ENCODE data around the gene ABR. TPM values are rescaled to one million over a fixed set of nuclear protein-coding genes. Genes with fewer than 3 reads are reported as not detected.

ABR gene
- total and polyA plus RNA-seq, 2 donors from 2014 or later, result 18.7 to 116 TPM

DNA sequence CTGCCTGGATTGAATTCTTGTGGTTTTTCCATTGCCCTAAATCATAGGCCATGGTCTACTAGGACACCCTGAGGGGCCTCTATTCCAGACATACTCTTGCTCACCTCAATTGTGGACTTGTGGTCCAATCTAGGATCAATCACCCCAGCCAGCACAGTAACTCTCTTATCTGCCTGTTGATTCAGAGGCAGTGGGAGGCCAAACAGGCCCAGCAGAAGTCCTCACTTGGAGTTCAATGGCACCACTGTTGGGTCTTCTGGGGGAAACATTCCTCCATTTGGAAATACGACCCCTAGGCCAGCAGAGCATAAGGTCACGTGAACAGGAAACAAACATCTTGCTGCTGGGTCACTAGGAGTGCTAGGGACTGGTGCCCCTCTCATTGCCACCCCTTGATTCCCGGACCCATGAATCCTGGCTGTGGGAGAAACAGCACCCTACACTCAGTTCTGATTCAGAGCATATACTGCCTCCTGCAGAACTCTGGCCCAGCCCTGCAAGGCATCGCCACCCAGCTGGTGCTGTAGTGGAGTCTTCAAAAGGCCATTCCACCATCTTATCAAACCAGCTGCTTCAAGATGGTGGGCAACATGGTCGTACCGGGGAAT, 193.4 kb downstream of the ABR start:
- H3K4me1 ChIP-seq (ENCODE audit: control insufficient read depth in 2 of 3, insufficient read depth in 2 of 3, low read depth in 1 of 3, low read length in 3 of 3), result no peaks in the 10 kb centered on the region
- intact Hi-C loops (cut with DNase I), result loop anchor here (10.0 kb wide), 2 partner anchors 112 to 192 kb away; no protein-coding TSS in a partner anchor
- no peaks in the 10 kb centered on the region for H3K9me3 ChIP-seq (ENCODE audit: control insufficient read depth in 2 of 3, insufficient read depth in 1 of 3, low read length in 3 of 3)
- no peak overlapping the region for H3K4me3 ChIP-seq (ENCODE audit: low read length in 3 of 3)
- no peak overlapping the region for H3K27ac ChIP-seq (ENCODE audit: low read depth in 2 of 2, low read length in 2 of 2)
- no peaks in the 10 kb centered on the region for H3K27me3 ChIP-seq (ENCODE audit: control insufficient read depth, insufficient read depth, low read length)
- FAIRE-seq, result no peak
- no peaks in the 10 kb centered on the region for H3K36me3 ChIP-seq (ENCODE audit: control insufficient read depth in 2 of 3, insufficient read depth in 3 of 3, low read length in 3 of 3)
- H3K9ac ChIP-seq (ENCODE audit: low read length in 3 of 3), result no peak overlapping the region
- peak in 1 of 5 donors; percentile 18 for DNase-seq
- TF ChIP-seq, protein P1, sequence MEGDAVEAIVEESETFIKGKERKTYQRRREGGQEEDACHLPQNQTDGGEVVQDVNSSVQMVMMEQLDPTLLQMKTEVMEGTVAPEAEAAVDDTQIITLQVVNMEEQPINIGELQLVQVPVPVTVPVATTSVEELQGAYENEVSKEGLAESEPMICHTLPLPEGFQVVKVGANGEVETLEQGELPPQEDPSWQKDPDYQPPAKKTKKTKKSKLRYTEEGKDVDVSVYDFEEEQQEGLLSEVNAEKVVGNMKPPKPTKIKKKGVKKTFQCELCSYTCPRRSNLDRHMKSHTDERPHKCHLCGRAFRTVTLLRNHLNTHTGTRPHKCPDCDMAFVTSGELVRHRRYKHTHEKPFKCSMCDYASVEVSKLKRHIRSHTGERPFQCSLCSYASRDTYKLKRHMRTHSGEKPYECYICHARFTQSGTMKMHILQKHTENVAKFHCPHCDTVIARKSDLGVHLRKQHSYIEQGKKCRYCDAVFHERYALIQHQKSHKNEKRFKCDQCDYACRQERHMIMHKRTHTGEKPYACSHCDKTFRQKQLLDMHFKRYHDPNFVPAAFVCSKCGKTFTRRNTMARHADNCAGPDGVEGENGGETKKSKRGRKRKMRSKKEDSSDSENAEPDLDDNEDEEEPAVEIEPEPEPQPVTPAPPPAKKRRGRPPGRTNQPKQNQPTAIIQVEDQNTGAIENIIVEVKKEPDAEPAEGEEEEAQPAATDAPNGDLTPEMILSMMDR (IDR thresholded peaks at IDR 0.05; ENCODE audit: borderline replicate concordance, extremely low read depth, insufficient read depth), result no peak

- H3K9ac ChIP-seq (ENCODE audit: low read length in 3 of 3), result no peak overlapping the region
- no peak overlapping the region for H3K4me3 ChIP-seq (ENCODE audit: low read length in 3 of 3)
- TF ChIP-seq, protein P1 (IDR thresholded peaks at IDR 0.05; ENCODE audit: borderline replicate concordance, extremely low read depth, insufficient read depth), result no peak
- peak in 1 of 5 donors; percentile 18 for DNase-seq
- H3K36me3 ChIP-seq (ENCODE audit: control insufficient read depth in 2 of 3, insufficient read depth in 3 of 3, low read length in 3 of 3), result no peaks in the 10 kb centered on the region
- FAIRE-seq, result no peak
- intact Hi-C loops (cut with DNase I), result loop anchor here (10.0 kb wide), 2 partner anchors 109 to 189 kb away; no protein-coding TSS in a partner anchor
- H3K27me3 ChIP-seq (ENCODE audit: control insufficient read depth, insufficient read depth, low read length), result no peaks in the 10 kb centered on the region
- H3K4me1 ChIP-seq (ENCODE audit: control insufficient read depth in 2 of 3, insufficient read depth in 2 of 3, low read depth in 1 of 3, low read length in 3 of 3), result peaks cover 0 to 7% (median 0%) of the 10 kb centered on the region in 3 donors
- no peak overlapping the region for H3K27ac ChIP-seq (ENCODE audit: low read depth in 2 of 2, low read length in 2 of 2)
- no peaks in the 10 kb centered on the region for H3K9me3 ChIP-seq (ENCODE audit: control insufficient read depth in 2 of 3, insufficient read depth in 1 of 3, low read length in 3 of 3)
Measured at GRCh38 chr17:983921-984320, 195.9 kb downstream of the ABR start.

- Histone ChIP-seq H3K9ac (ENCODE audit: low read length in 3 of 3) (no peak overlapping the region), H3K4me3 (ENCODE audit: low read length in 3 of 3) (peak overlapping the region in 2 of 3 donors; percentile 12 to 51), H3K9me3 (ENCODE audit: control insufficient read depth in 2 of 3, insufficient read depth in 1 of 3, low read length in 3 of 3) (no peaks in the 10 kb centered on the region), H3K27ac (ENCODE audit: low read depth in 2 of 2, low read length in 2 of 2) (no peak overlapping the region), H3K36me3 (ENCODE audit: control insufficient read depth in 2 of 3, insufficient read depth in 3 of 3, low read length in 3 of 3) (no peaks in the 10 kb centered on the region), H3K4me1 (ENCODE audit: control insufficient read depth in 2 of 3, insufficient read depth in 2 of 3, low read depth in 1 of 3, low read length in 3 of 3) (peaks cover 0 to 8% (median 0%) of the 10 kb centered on the region in 3 donors), H3K27me3 (ENCODE audit: control insufficient read depth, insufficient read depth, low read length) (no peaks in the 10 kb centered on the region)
- FAIRE-seq (no peak), DNase-seq (no peak)
- TF ChIP-seq, protein P1 (IDR thresholded peaks at IDR 0.05; ENCODE audit: borderline replicate concordance, extremely low read depth, insufficient read depth), result no peak
- intact Hi-C loops (cut with DNase I), result loop anchor here (10.0 kb wide), 2 partner anchors 106 to 186 kb away; no protein-coding TSS in a partner anchor
Measured at GRCh38 chr17:981292-981658, 198.5 kb downstream of the ABR start.
